Stimulated activated CD4-positive, alpha-beta T cell treated with anti-CD3 and anti-CD28 coated beads, TNF-alpha, amount 100 ng/mL, for 24 hours (primary cell): Measurements from ENCODE around the gene EIF5A.

Experiments used
- DNase-seq, 3 experiments: peaks; one replicate each; pipeline ENCODE4 v3.0.0-alpha.2; 2020; ENCODE audit warnings: low read depth in 3 of 3

The EIF5A gene

DNA sequence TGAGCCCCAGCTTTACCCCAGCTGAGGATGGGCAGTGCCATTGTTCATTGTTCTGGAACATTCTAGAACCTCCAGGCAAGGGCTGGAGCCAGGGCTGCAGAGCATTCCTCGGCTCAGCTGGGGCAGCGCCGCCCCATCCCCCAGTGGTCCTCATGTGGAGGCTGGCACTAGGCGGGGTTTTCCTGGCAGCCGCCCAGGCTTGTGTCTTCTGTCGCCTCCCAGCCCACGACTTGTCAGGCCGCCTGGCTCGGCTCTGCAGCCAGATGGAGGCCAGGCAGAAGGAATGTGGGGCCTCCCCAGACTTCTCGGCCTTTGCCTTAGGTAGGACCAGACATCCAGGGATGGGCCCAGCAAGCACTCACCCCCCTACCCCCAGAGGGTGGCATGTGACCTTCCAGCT, 47.6 kb downstream of the EIF5A start, which contains the start of gene TMEM95:
Gene TMEM95 (plus strand): TSS at position 104 of the 400 bp plus-strand sequence. CDS start 49 bp downstream, at position 153.
- no peak for DNase-seq

DNA sequence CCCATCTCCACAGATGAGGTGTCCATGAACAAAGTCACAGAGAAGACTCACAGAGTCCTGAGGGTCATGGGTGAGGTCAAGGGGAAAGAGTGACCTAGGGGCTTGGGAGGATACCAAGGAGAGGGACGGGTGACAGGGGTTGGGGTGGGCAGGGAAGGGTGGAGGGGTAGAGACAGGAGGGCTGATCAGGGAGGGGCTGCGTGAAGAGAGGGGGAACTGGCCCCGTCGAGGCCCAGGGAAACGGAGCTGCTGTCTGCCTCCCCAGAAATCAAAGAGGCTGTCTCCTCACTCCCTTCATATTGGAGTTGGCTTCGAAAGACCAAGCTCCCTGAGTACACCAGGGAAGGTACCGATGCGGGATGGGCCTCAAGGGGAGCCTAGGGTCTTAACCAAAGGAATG, 48.1 kb downstream of the EIF5A start:
- DNase-seq, result no peak

- DNase-seq, result peak; percentile 72 to 87 (median 74)
Observed at GRCh38 chr17:7356072-7356549, 48.7 kb downstream of the EIF5A start.

DNA sequence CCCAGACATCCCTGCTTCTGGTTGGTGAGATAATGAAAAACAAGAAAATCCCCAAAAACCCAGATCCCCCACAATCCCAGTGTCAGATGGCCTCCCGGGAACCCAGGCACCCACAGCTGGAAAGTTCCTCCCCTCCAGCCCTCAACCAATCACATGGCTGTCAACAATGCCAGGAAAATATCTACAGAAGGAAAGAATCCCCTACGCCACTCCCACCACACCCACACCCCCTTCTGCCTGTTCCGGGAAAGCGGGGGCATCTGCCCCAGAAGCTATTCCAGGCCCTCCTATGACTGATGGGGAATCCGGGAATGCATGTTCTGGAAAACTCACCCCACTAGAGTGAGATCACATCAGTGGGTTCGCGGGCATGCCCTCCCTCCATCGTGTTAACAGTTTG, 49.3 kb downstream of the EIF5A start:
- no peak for DNase-seq

DNA sequence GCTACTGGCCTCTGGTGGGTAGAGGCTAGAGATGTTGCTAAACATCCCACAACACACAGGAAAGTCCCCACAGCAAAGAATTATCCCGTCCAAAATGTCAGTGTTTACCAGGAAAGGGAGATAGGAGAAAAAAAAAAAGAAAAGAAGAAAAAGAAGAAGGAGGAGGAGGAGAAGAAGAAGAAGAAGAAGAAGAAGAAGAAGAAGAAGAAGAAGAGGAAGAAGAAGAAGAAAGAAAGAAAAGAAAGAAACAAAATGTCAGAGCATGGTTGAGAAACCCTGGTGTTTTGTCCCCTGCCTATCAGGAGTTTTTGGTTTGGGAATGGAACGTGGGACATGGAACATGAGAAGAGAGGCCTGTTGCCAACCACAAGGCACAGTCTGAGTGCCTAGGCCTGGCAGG, 50.0 kb downstream of the EIF5A start:
- no peak for DNase-seq

DNA sequence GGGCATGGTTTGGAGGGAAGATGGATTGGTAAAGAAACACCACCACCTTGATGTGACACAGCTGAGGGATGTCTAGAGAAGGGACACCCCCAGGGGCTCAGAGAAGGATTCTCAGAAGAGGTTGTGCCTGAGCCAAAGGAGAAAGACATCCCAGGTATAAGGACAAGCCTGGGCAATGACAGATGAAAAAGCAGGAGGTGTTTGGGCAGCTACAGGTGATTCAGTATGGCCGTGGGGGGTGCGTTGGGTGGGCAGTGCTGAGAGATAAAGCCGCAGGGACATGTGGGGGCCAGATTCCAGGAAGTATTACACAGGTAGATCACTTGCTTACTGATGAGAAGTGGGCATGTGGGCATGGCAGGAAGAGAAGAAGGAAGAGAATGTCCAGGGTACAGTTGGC, 54.5 kb downstream of the EIF5A start:
- no peak for DNase-seq
